ENCODE data around the gene CCL15. TPM values are rescaled to one million over a fixed set of nuclear protein-coding genes. Genes with fewer than 3 reads are reported as not detected.

CCL15 gene
- total RNA-seq, 2 donors from 2014 or later: not detected

DNA sequence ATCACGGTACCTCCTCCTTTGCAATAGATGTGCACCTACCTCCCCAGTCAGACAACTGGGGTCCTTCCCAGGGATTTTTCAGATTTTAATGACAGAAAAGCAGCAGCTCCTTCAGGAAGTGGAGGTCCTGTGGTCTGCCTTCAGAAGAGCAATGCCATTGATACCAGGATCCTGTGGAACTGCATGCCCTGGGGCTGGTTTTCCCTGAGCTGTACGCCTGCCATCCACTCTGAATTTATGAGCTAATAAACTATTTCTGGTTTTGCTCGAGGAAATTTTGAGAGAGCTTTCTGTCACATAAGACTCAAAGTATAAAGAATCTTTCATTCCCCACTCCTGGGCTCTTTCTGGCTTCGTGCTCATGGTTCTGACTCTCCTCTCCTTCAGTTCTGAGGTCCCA lies 26.4 kb upstream of the CCL15 start:
- H3K9ac ChIP-seq (ENCODE audit: extremely low read depth, low read length, poor library complexity, severe bottlenecking): no peak overlapping the region
- H3K36me3 Mint-ChIP-seq (ENCODE audit: low read depth): no peaks in the 10 kb centered on the region
- no peaks in the 10 kb centered on the region for H3K4me1 ChIP-seq (ENCODE audit: control insufficient read depth, insufficient read depth, low read length)
- 76 to 80% methylated on average over 3 to 4 of the region's 4 CpGs for WGBS, 2 experiments (ENCODE audit: insufficient coverage in 1 of 2, insufficient read length in 1 of 2)
- H3K9me3 Mint-ChIP-seq: peaks cover 6% of the 10 kb centered on the region
- H3K27me3 Mint-ChIP-seq (ENCODE audit: insufficient read depth): peaks cover 3% of the 10 kb centered on the region
- DNase-seq: no peak
- no peak overlapping the region for H3K4me3 Mint-ChIP-seq
- H3K27me3 ChIP-seq (ENCODE audit: control insufficient read depth, insufficient read depth, low read length, poor library complexity, severe bottlenecking): no peaks in the 10 kb centered on the region
- no peaks in the 10 kb centered on the region for H3K9me3 ChIP-seq (ENCODE audit: control insufficient read depth, low read length)
- no peaks in the 10 kb centered on the region for H3K4me1 Mint-ChIP-seq
- H3K36me3 ChIP-seq (ENCODE audit: control insufficient read depth, insufficient read depth, low read length): no peaks in the 10 kb centered on the region
- TF ChIP-seq, protein P1, sequence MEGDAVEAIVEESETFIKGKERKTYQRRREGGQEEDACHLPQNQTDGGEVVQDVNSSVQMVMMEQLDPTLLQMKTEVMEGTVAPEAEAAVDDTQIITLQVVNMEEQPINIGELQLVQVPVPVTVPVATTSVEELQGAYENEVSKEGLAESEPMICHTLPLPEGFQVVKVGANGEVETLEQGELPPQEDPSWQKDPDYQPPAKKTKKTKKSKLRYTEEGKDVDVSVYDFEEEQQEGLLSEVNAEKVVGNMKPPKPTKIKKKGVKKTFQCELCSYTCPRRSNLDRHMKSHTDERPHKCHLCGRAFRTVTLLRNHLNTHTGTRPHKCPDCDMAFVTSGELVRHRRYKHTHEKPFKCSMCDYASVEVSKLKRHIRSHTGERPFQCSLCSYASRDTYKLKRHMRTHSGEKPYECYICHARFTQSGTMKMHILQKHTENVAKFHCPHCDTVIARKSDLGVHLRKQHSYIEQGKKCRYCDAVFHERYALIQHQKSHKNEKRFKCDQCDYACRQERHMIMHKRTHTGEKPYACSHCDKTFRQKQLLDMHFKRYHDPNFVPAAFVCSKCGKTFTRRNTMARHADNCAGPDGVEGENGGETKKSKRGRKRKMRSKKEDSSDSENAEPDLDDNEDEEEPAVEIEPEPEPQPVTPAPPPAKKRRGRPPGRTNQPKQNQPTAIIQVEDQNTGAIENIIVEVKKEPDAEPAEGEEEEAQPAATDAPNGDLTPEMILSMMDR (conservative IDR thresholded peaks at IDR 0.05): no peak
- no peak overlapping the region for H3K4me3 ChIP-seq (ENCODE audit: low read length)
- H3K27ac ChIP-seq (ENCODE audit: low read depth, low read length): no peak overlapping the region
- no peak overlapping the region for H3K27ac Mint-ChIP-seq

DNA sequence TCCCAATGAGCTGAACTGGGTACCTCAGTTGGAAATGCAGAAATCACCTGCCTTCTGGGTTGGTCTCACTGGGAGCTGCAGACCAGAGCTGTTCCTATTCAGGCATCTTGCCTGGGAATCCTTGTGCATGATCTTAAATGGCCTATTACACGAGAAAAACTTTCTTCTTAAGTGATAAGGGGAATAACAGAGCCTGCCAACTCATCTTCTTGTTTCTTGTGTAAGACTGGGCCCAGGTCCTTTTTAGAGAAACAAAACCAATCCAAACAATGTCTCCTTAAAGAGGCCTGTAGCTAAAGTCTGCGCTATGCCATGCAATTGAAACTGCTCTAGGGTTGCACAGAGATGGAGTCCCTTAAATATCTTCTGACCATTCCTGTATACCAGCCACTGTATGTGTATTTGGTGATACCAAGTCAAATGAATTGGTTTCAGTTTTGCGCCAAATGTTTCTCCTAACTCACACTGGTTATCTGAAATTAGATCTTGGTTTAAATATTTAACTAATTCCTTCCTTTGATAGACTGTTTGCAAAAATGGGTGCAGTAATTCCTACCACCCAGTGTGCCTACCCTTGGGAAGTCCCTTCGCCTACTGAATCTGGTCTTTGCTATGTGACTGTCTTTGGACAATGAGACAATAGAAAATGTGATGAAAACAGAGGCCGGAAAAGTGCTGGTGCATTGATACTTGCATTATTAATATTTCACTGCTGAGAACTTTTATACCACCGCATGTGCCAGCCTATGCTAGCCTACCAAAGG lies 22.9 kb upstream of the CCL15 start:
- no peaks in the 10 kb centered on the region for H3K36me3 Mint-ChIP-seq (ENCODE audit: low read depth)
- H3K27me3 Mint-ChIP-seq (ENCODE audit: insufficient read depth): peaks cover 17% of the 10 kb centered on the region
- TF ChIP-seq, protein P1 (conservative IDR thresholded peaks at IDR 0.05): no peak
- Histone ChIP-seq H3K4me3 (ENCODE audit: low read length) (no peak overlapping the region), H3K9me3 (ENCODE audit: control insufficient read depth, low read length) (no peaks in the 10 kb centered on the region), H3K36me3 (ENCODE audit: control insufficient read depth, insufficient read depth, low read length) (no peaks in the 10 kb centered on the region), H3K9ac (ENCODE audit: extremely low read depth, low read length, poor library complexity, severe bottlenecking) (no peak overlapping the region), H3K27me3 (ENCODE audit: control insufficient read depth, insufficient read depth, low read length, poor library complexity, severe bottlenecking) (peaks cover 7% of the 10 kb centered on the region), H3K27ac (ENCODE audit: low read depth, low read length) (no peak overlapping the region), H3K4me1 (ENCODE audit: control insufficient read depth, insufficient read depth, low read length) (no peaks in the 10 kb centered on the region)
- WGBS, 2 experiments (ENCODE audit: insufficient coverage in 1 of 2, insufficient read length in 1 of 2): 92 to 94% methylated on average over 2 to 5 of the region's 6 CpGs
- no peak overlapping the region for H3K27ac Mint-ChIP-seq
- no peak for DNase-seq
- no peak overlapping the region for H3K4me3 Mint-ChIP-seq
- peaks cover 6% of the 10 kb centered on the region for H3K9me3 Mint-ChIP-seq
- H3K4me1 Mint-ChIP-seq: no peaks in the 10 kb centered on the region

GRCh38 chr17:36019423-36019822 lies 18.1 kb upstream of the CCL15 start:
- Histone ChIP-seq H3K27ac (ENCODE audit: low read depth, low read length) (no peak overlapping the region), H3K27me3 (ENCODE audit: control insufficient read depth, insufficient read depth, low read length, poor library complexity, severe bottlenecking) (peaks cover 15% of the 10 kb centered on the region), H3K36me3 (ENCODE audit: control insufficient read depth, insufficient read depth, low read length) (no peaks in the 10 kb centered on the region), H3K9me3 (ENCODE audit: control insufficient read depth, low read length) (no peaks in the 10 kb centered on the region), H3K4me1 (ENCODE audit: control insufficient read depth, insufficient read depth, low read length) (no peaks in the 10 kb centered on the region), H3K4me3 (ENCODE audit: low read length) (no peak overlapping the region), H3K9ac (ENCODE audit: extremely low read depth, low read length, poor library complexity, severe bottlenecking) (no peak overlapping the region)
- H3K4me1 Mint-ChIP-seq: no peaks in the 10 kb centered on the region
- no peak for DNase-seq
- WGBS, 2 experiments (ENCODE audit: insufficient coverage in 1 of 2, insufficient read length in 1 of 2): 80 to 93% methylated on average over 2 of the region's 2 CpGs
- H3K9me3 Mint-ChIP-seq: peaks cover 6% of the 10 kb centered on the region
- H3K27ac Mint-ChIP-seq: no peak overlapping the region
- no peaks in the 10 kb centered on the region for H3K36me3 Mint-ChIP-seq (ENCODE audit: low read depth)
- TF ChIP-seq, protein P1 (conservative IDR thresholded peaks at IDR 0.05): no peak
- H3K27me3 Mint-ChIP-seq (ENCODE audit: insufficient read depth): peaks cover 18% of the 10 kb centered on the region
- H3K4me3 Mint-ChIP-seq: no peak overlapping the region
